HEK293 (cell line): ENCODE results near the gene NLRP6.

Experiments used
- CTCF ChIA-PET: fragments of 350-600 bp; formaldehyde crosslinking; extraction: SDS; loops from one replicate; lab custom pipeline; 2021; ENCODE audit warnings: antibody characterized with exemption; lab: Yijun Ruan, JAX
- POLR2A ChIA-PET: fragments of 300-600 bp; formaldehyde crosslinking; extraction: SDS; loops from one replicate; lab custom pipeline; 2020; ENCODE audit warnings: antibody characterized with exemption, inconsistent platforms; lab: Yijun Ruan, JAX
- H3K27ac ChIP-seq: fragments of 200-500 bp; sonication (Bioruptor generic); 2 replicates; pipeline ENCODE4 v1.5.1; 2014; ENCODE audit warnings: low read depth, low read length, control low read depth, inconsistent platforms; ENCODE audit errors: extremely low read depth
- H3K36me3 ChIP-seq, 2 experiments: fragments of 200-500 bp in 1 of 2; sonication (Bioruptor generic) in 1 of 2; 1 replicate in 1 of 2; 2 replicates in 1 of 2; pipeline ENCODE4 v1.5.1; 2014 to 2017; ENCODE audit warnings: inconsistent platforms in 2 of 2, low read length in 2 of 2; ENCODE audit not compliant: control insufficient read depth in 2 of 2, insufficient read depth in 1 of 2
- H3K4me1 ChIP-seq: fragments of 200-500 bp; sonication (Bioruptor generic); 2 replicates; pipeline ENCODE4 v1.5.1; 2014; ENCODE audit warnings: mild to moderate bottlenecking, low read length, inconsistent platforms; ENCODE audit not compliant: control insufficient read depth, insufficient read depth
- H3K4me3 ChIP-seq: 2 replicates; pipeline ENCODE4 v1.5.1; 2011; ENCODE audit warnings: low read depth, mild to moderate bottlenecking, control low read depth, low read length, moderate library complexity
- H3K9me3 ChIP-seq: fragments of 200-500 bp; sonication (Bioruptor generic); 2 replicates; pipeline ENCODE4 v1.5.1; 2014; ENCODE audit warnings: low read depth, low read length, inconsistent platforms; ENCODE audit not compliant: control insufficient read depth, insufficient read depth
- BCL11B ChIP-seq: fragments of 450-650 bp; formaldehyde crosslinking; IDR thresholded peaks from 2 replicates; pipeline ENCODE4 v1.5.1; 2016; ENCODE audit warnings: low read depth, missing biosample characterization, missing genetic modification characterization
- GLIS1 ChIP-seq: fragments of 450-650 bp; formaldehyde crosslinking; IDR thresholded peaks from 2 replicates; pipeline ENCODE4 v1.5.1; 2016; ENCODE audit warnings: missing biosample characterization, missing genetic modification characterization
- HOXC10 ChIP-seq: sonication (generic); formaldehyde crosslinking; IDR thresholded peaks from 2 replicates; pipeline ENCODE4 v1.8.1; 2023; ENCODE audit warnings: mild to moderate bottlenecking, missing genetic modification reagents
- WT1 ChIP-seq: fragments of 450-650 bp; formaldehyde crosslinking; IDR thresholded peaks from 2 replicates; pipeline ENCODE4 v1.5.1; 2016; ENCODE audit warnings: missing biosample characterization, missing genetic modification characterization
- ZBTB48 ChIP-seq: fragments of 450-650 bp; formaldehyde crosslinking; IDR thresholded peaks from 2 replicates; pipeline ENCODE4 v1.5.1; 2016; ENCODE audit warnings: missing biosample characterization, missing genetic modification characterization
- ZIC2 ChIP-seq: fragments of 450-650 bp; formaldehyde crosslinking; IDR thresholded peaks from 2 replicates; pipeline ENCODE4 v1.5.1; 2016; ENCODE audit warnings: missing biosample characterization, missing genetic modification characterization
- ZNF16 ChIP-seq: fragments of 450-650 bp; formaldehyde crosslinking; IDR thresholded peaks from 2 replicates; pipeline ENCODE4 v1.5.1; 2016; ENCODE audit warnings: low read depth, missing biosample characterization, missing genetic modification characterization
- ZNF174 ChIP-seq: fragments of 450-650 bp; formaldehyde crosslinking; IDR thresholded peaks from 2 replicates; pipeline ENCODE4 v1.5.0; 2017; ENCODE audit warnings: missing biosample characterization, mild to moderate bottlenecking, missing genetic modification characterization
- ZNF404 ChIP-seq: fragments of 450-650 bp; formaldehyde crosslinking; IDR thresholded peaks from 2 replicates; pipeline ENCODE4 v1.5.1; 2017; ENCODE audit warnings: missing biosample characterization, missing genetic modification characterization
- ZNF423 ChIP-seq: fragments of 450-650 bp; formaldehyde crosslinking; IDR thresholded peaks from 2 replicates; pipeline ENCODE4 v1.5.1; 2016; ENCODE audit warnings: missing biosample characterization, missing genetic modification characterization
- ZNF549 ChIP-seq: fragments of 450-650 bp; IDR thresholded peaks from 2 replicates; pipeline ENCODE4 v1.5.1; 2018; ENCODE audit warnings: missing biosample characterization, missing genetic modification characterization, mild to moderate bottlenecking, inconsistent platforms, moderate library complexity
- ZNF555 ChIP-seq: fragments of 450-650 bp; formaldehyde crosslinking; conservative IDR thresholded peaks from 2 replicates; pipeline ENCODE4 v1.5.1; 2017; ENCODE audit warnings: missing biosample characterization, mild to moderate bottlenecking, missing genetic modification characterization, inconsistent platforms
- ZNF610 ChIP-seq: fragments of 450-650 bp; formaldehyde crosslinking; IDR thresholded peaks from 2 replicates; pipeline ENCODE4 v1.5.1; 2016; ENCODE audit warnings: missing biosample characterization, missing genetic modification characterization, borderline replicate concordance
- ZNF654 ChIP-seq: fragments of 450-650 bp; formaldehyde crosslinking; IDR thresholded peaks from 2 replicates; pipeline ENCODE4 v1.5.1; 2016; ENCODE audit warnings: low read depth, missing biosample characterization, missing genetic modification characterization
- TF ChIP-seq, protein P1 (sequence below): fragments of 450-650 bp; formaldehyde crosslinking; IDR thresholded peaks from 2 replicates; pipeline ENCODE4 v1.5.1; 2016; ENCODE audit warnings: missing biosample characterization, missing genetic modification characterization, low read depth
- TF ChIP-seq, protein P2 (sequence below): fragments of 450-650 bp; formaldehyde crosslinking; IDR thresholded peaks from 2 replicates; pipeline ENCODE4 v1.5.1; 2016; ENCODE audit warnings: missing biosample characterization, missing genetic modification characterization
- TF ChIP-seq, protein P3 (sequence below): fragments of 450-650 bp; formaldehyde crosslinking; IDR thresholded peaks from 2 replicates; pipeline ENCODE4 v1.5.1; 2016; ENCODE audit warnings: missing biosample characterization, missing genetic modification characterization
- TF ChIP-seq, protein P4 (sequence below): fragments of 450-650 bp; formaldehyde crosslinking; IDR thresholded peaks from 2 replicates; pipeline ENCODE4 v1.5.1; 2017; ENCODE audit warnings: missing biosample characterization, missing genetic modification characterization

NLRP6 gene

DNA sequence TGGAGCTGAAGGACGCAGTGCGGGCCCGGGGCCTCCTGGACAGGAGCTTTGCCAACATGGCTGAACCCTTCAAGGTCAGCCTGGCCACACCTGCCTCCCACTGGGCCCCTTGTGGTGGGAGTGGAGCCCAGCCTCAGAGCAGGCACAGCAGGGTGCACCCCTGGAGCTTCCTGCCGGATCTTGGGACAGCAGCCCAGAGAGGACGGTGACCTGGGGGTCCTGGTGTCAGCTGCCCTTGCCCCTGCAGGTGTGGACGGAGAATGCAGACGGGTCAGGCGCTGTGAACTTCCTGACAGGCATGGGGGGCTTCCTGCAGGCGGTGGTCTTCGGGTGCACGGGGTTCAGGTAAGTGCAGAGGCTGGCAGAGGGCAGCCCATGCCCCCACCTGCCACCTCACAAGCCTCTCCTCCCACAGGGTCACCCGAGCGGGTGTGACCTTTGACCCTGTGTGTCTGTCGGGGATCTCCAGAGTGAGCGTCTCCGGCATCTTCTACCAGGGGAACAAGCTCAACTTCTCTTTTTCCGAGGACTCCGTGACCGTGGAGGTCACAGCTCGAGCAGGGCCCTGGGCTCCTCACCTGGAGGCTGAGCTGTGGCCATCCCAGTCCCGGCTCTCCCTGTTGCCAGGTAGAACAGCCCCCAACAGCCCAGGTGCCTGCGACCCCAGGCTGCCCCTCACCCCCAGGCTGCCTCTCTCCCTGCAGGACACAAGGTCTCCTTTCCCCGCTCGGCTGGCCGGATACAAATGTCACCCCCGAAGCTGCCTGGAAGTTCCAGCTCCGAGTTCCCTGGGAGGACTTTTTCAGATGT, 15.8 kb downstream of the NLRP6 start:
- no peaks in the 10 kb centered on the region for H3K4me1 ChIP-seq
- POLR2A ChIA-PET = interaction anchor here (1.0 kb wide), 1 partner anchor 55 kb away, joined by 3 read pairs; no protein-coding TSS in a partner anchor
- peaks cover 0 to 32% of the 10 kb centered on the region in 2 experiments; a peak in 1 of 3 replicates for H3K36me3 ChIP-seq
- no peak for TF ChIP-seq HOXC10 (CRISPR knock-in tag)
- TF ChIP-seq ZIC2 (tag by site-specific recombination) = peak; percentile 58
- TF ChIP-seq ZNF654 (tag by site-specific recombination) = no peak
- TF ChIP-seq ZNF404 = no peak
- TF ChIP-seq, protein P1, sequence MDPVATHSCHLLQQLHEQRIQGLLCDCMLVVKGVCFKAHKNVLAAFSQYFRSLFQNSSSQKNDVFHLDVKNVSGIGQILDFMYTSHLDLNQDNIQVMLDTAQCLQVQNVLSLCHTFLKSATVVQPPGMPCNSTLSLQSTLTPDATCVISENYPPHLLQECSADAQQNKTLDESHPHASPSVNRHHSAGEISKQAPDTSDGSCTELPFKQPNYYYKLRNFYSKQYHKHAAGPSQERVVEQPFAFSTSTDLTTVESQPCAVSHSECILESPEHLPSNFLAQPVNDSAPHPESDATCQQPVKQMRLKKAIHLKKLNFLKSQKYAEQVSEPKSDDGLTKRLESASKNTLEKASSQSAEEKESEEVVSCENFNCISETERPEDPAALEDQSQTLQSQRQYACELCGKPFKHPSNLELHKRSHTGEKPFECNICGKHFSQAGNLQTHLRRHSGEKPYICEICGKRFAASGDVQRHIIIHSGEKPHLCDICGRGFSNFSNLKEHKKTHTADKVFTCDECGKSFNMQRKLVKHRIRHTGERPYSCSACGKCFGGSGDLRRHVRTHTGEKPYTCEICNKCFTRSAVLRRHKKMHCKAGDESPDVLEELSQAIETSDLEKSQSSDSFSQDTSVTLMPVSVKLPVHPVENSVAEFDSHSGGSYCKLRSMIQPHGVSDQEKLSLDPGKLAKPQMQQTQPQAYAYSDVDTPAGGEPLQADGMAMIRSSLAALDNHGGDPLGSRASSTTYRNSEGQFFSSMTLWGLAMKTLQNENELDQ (tag by site-specific recombination) = no peak
- TF ChIP-seq BCL11B = 0 out of 2 replicates have a peak, but pooled peaks have one; percentile 42
- no peak for TF ChIP-seq ZNF174
- peak; percentile 60 for TF ChIP-seq GLIS1
- CTCF ChIA-PET = interaction anchor here (0.9 to 2.2 kb wide), 3 partner anchors 10 to 43 kb away, joined by 3 to 8 read pairs (median 5); no protein-coding TSS in a partner anchor
- H3K4me3 ChIP-seq = no peak overlapping the region
- H3K9me3 ChIP-seq = no peaks in the 10 kb centered on the region
- H3K27ac ChIP-seq = no peak overlapping the region

DNA sequence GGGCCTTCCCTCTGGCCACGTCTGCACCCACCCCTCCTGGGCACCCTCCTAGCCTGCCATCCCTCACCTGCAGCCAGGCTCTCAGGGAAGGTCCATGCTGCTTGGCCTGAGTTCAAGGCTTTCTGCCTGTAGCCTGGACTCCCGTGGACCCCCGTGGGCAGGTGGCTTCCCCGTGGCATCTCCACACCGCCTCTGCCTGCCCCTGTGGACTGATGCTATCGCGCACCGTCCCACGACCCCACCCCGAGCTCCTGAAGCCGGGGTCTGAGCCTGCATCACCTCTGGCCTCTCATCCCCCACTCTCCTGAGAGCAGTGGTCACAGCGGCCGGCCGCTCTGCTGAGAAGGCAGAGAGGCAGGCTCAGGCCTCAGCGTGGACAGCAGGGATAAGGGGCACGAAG, 16.6 kb downstream of the NLRP6 start:
- Histone ChIP-seq H3K4me3 (no peak overlapping the region), H3K4me1 (no peaks in the 10 kb centered on the region), H3K36me3 (peaks cover 0 to 32% of the 10 kb centered on the region in 2 experiments; a peak in 1 of 3 replicates), H3K27ac (no peak overlapping the region), H3K9me3 (no peaks in the 10 kb centered on the region)
- no peak for TF ChIP-seq ZNF423 (tag by site-specific recombination)
- TF ChIP-seq ZNF16 = no peak
- no peak for TF ChIP-seq ZNF404
- TF ChIP-seq WT1 (tag by site-specific recombination) = no peak
- TF ChIP-seq ZBTB48 (tag by site-specific recombination) = no peak
- TF ChIP-seq, protein P2, sequence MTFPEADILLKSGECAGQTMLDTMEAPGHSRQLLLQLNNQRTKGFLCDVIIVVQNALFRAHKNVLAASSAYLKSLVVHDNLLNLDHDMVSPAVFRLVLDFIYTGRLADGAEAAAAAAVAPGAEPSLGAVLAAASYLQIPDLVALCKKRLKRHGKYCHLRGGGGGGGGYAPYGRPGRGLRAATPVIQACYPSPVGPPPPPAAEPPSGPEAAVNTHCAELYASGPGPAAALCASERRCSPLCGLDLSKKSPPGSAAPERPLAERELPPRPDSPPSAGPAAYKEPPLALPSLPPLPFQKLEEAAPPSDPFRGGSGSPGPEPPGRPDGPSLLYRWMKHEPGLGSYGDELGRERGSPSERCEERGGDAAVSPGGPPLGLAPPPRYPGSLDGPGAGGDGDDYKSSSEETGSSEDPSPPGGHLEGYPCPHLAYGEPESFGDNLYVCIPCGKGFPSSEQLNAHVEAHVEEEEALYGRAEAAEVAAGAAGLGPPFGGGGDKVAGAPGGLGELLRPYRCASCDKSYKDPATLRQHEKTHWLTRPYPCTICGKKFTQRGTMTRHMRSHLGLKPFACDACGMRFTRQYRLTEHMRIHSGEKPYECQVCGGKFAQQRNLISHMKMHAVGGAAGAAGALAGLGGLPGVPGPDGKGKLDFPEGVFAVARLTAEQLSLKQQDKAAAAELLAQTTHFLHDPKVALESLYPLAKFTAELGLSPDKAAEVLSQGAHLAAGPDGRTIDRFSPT = no peak
- TF ChIP-seq ZNF549 (tag by site-specific recombination) = no peak
- POLR2A ChIA-PET = no interaction called here
- CTCF ChIA-PET = interaction anchor here (0.9 to 2.2 kb wide), 3 partner anchors 10 to 44 kb away, joined by 3 to 8 read pairs (median 4); no protein-coding TSS in a partner anchor

DNA sequence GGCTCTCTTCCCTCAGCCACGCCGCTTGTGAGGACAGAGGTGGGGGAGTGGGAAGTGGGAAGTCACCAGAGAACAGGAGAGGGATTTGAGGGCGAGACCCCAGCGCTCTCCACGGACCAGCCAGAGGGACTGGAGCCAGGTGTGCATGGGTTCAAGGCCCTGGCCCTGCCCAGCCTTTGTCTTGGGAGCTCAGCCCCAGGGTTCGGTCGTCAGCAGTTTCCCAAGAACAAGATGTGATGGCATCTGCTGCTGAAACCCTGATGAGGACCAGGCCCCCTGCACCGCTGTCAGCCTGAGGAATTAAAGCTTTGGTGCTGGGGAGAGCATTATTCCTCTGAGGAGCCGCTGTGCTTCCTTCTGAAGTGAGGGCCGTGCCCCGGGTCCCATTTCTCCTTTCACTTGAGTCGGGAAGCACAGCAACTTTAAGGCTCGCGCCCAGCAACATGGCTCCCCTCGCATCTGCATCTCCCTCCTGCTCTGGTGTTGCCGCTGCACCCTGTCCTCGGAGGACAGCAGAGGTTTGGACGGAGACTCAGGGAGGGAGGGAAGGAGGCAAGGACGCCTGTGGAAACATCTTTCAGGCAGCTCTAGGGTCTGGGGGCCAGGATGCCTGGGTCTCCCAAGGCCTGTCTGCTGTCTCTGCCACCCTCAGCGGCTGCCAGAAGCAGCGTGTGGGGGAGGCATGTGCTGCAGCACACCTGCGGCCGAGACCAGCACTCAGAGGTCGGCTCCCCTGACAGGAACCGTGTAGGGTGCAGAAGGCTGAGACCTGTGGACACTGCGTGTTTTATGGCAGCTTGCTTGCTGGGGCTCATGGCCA, 17.4 kb downstream of the NLRP6 start:
- Histone ChIP-seq H3K4me3 (no peak overlapping the region), H3K27ac (no peak overlapping the region), H3K36me3 (peaks cover 0 to 32% of the 10 kb centered on the region in 2 experiments; a peak in 1 of 3 replicates), H3K4me1 (no peaks in the 10 kb centered on the region), H3K9me3 (no peaks in the 10 kb centered on the region)
- ChIA-PET CTCF (interaction anchor here (0.9 to 2.2 kb wide), 2 partner anchors 10 to 45 kb away, joined by 4 to 8 read pairs; no protein-coding TSS in a partner anchor), POLR2A (no interaction called here)
- TF ChIP-seq, protein P3, sequence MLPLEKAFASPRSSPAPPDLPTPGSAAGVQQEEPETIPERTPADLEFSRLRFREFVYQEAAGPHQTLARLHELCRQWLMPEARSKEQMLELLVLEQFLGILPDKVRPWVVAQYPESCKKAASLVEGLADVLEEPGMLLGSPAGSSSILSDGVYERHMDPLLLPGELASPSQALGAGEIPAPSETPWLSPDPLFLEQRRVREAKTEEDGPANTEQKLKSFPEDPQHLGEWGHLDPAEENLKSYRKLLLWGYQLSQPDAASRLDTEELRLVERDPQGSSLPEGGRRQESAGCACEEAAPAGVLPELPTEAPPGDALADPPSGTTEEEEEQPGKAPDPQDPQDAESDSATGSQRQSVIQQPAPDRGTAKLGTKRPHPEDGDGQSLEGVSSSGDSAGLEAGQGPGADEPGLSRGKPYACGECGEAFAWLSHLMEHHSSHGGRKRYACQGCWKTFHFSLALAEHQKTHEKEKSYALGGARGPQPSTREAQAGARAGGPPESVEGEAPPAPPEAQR (tag by site-specific recombination) = no peak
- TF ChIP-seq, protein P4, sequence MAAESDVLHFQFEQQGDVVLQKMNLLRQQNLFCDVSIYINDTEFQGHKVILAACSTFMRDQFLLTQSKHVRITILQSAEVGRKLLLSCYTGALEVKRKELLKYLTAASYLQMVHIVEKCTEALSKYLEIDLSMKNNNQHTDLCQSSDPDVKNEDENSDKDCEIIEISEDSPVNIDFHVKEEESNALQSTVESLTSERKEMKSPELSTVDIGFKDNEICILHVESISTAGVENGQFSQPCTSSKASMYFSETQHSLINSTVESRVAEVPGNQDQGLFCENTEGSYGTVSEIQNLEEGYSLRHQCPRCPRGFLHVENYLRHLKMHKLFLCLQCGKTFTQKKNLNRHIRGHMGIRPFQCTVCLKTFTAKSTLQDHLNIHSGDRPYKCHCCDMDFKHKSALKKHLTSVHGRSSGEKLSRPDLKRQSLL = no peak
- TF ChIP-seq ZNF555 (tag by site-specific recombination) (no peak), ZNF610 (tag by site-specific recombination) (no peak)
